Daoy (cell line): ENCODE measurements around the gene NTSR1. TPM values are rescaled to one million over a fixed set of nuclear protein-coding genes. Genes with fewer than 3 reads are reported as not detected.

Source experiments
- DNase-seq: peaks from one replicate; pipeline ENCODE4 v3.0.0-alpha.2; 2015; ENCODE audit warnings: low read depth
- total RNA-seq: library from RNA; depleted of rRNA; stranded (reverse); fragments of >200 nt; shearing (Covaris generic); gene quantifications from 2 replicates; pipeline ENCODE4 v1.2.3, GENCODE V29; 2014

The NTSR1 gene
- total RNA-seq, 1 experiment from 2014 or later: 0.17 TPM

DNA sequence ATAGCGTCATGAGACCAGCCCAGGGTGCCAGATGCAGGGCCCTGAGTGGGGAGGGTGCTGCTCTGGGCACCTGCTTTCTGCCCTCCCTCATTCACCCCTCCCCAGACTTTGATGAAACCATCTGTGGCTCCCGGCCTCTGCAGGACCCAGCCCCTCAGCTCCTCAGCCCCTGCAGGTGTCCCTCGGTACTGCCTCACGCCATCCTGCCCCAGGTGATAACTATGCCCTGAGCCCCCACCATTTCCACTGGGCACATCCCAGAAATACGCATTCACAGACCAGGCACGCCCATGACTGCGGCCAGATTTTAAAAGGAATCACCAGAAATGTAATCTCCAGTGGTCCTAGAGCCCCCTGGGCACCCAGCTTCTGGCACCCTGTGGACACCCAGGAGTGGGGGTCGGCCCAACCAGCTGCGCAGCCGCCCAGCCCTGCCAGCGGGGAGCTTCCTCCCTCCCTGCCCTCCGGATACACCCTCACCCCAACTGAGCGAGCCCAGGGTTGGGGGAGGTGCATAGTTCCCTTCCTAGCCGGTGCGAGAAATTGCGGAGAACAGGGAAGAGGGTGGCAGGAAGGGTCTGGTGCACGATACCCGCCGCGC lies 615 bp upstream of the NTSR1 start:
- DNase-seq: no peak

DNA sequence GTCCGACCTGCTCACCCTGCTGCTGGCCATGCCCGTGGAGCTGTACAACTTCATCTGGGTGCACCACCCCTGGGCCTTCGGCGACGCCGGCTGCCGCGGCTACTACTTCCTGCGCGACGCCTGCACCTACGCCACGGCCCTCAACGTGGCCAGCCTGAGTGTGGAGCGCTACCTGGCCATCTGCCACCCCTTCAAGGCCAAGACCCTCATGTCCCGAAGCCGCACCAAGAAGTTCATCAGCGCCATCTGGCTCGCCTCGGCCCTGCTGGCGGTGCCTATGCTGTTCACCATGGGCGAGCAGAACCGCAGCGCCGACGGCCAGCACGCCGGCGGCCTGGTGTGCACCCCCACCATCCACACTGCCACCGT lies 885 bp downstream of the NTSR1 start:
- no peak for DNase-seq

DNA sequence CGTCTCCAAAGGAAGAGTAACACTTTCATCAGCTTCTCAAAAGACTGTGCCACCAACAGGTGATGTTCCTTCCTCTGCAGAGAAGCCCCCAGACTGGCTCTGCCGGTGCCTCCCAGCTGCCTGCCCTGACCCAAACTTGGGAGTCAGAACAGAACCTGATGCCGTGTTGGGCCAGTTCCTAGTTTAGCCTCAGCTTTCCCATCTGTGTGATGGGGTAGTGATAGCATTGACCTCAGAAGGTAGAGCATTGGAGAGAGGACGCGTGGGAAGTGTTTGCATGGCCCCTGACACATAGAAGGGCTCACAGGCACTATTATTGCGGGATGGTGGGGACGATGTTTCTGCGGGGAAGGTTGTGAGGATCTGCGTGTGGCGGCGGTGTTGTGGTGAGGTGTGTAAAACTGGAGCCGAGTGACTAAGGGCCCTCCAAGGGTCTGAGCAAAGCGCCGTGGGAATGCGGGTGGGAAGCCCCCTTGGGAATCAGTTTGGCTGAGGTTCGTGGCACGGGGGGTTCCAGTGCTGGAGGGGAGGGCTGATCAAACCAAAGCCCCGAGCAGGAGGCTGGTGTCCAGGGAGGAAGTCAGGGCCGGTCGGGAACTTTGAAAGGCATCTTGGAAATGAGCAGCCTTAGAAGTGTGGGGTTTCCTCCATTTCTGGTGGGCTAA lies 1.7 kb downstream of the NTSR1 start:
- DNase-seq: no peak

- peak; percentile 71 for DNase-seq
Measured at GRCh38 chr20:62710886-62711702, 2.5 kb downstream of the NTSR1 start.

DNA sequence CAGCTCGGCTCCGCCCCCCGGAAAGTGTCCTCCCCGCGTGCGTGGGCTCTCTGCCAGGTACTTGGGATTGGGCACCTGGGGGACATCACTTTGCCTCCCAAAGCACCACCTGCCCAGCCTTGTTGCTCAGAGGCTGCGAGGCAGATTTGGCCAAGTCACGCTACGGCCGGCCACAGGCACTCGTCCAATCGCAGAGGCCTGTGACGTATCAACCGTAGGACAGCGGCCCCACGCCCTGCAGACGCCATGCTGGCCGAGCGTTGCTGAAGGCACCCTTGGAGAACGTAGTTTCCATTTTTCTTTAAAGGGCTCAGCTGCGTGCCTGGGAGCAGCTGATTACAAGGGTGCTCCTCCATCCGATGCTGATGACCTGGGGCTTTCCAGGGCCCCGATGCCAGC lies 3.1 kb downstream of the NTSR1 start:
- no peak for DNase-seq

DNA sequence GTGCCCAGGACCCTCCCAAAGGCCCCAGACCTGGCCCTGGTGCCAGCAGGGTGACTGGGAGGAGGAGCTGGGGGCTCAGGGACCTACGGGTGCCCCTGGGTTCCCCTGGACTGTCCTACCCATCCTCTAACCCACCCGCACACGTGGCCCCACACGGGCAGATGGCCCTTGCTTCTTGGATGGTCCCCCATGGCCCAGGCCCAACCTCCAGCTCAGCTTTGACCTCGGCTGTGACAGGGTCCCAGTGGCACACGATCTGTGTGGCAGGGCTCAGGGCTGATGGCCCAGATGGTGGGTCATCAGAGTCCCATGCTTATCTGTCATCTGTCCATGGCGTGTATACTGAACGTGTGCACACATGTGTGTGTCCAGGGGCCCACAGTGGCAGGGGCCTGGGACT lies 4.0 kb downstream of the NTSR1 start:
- no peak for DNase-seq

GRCh38 chr20:62714006-62714405 lies 5.4 kb downstream of the NTSR1 start:
- no peak for DNase-seq

- DNase-seq: no peak
Measured at GRCh38 chr20:62714799-62715198, 6.2 kb downstream of the NTSR1 start.

DNA sequence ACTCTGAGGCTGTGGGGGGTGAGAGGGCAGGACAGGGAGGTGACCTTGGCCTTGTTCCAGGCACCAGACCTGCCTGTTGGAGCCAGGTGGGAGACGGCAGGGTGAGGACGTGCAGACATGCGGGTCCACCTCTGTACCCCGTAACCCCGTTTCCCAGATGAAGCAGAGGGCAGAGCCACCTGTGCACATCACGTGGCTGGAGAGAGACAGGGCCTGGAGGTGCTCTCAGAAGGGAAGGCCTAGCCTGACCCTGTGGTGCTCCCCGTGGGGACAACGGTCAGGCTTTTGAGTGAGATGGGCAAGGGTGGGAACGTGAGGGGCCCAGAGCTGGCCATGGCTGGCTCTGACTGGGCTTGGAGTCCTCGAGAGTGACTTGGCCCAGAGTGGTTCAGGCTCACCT lies 6.6 kb downstream of the NTSR1 start:
- DNase-seq: no peak

GRCh38 chr20:62716198-62716940 lies 7.7 kb downstream of the NTSR1 start:
- DNase-seq: no peak

DNA sequence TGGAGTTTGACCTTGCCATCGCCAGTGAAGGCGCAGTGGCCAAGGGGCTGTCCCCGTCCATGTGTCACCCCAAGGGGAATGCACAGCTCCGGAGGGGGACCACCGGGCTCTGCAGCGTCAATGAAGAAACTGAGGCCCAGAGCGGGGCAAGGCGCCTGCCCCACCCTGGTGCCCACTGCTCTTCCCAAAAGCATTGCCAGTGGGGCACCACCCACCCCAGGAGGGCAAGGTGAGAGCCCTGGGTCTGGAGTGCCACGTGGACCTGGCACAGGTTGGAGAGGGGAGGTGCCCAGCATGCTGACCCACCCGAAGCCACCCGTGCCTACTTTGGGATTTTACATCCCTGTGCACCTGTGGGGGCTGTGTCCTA lies 8.3 kb downstream of the NTSR1 start:
- no peak for DNase-seq

DNA sequence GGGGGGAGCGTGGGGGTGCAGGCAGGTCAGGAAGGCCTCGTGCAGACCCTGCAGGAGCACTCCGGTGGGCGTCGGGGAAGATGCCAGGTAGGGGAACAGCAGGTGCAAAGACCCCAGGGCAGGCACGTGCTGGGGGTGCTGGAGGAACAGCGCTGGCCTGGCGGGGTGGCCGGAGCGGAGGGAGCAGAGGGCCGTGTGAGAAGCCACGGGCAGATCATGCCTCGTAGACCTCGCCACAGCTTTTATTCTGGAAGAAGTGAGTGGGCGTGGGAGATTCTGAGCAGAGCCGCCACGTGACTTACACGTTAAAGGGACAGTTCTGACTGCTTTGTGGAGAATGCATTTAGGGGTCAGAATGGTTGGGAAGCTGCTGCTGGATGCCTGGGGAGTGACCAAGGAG lies 9.3 kb downstream of the NTSR1 start:
- no peak for DNase-seq

- DNase-seq: no peak
Measured at GRCh38 chr20:62718546-62718945, 9.9 kb downstream of the NTSR1 start.

GRCh38 chr20:62719250-62719935 lies 10.8 kb downstream of the NTSR1 start:
- no peak for DNase-seq

- no peak for DNase-seq
Measured at GRCh38 chr20:62721511-62722370, 13.1 kb downstream of the NTSR1 start.

DNA sequence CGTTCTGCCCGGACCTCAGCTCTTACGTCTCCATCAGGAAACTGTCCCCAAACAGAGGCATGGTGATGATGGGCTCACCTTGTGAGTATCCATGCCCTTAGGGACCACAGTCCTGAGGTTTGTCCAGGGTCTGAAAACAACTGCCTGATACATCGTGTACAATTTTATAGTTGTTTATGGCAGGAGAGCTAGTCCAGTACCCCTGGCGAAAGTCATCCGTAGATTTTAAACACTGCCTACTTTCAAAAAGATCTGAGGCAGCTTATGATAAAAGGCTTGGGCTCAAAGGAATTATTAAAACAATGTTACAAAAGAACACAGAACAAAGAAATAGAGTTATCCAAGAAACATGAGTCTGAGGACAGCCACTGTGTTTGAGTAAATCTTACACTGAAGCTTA lies 14.0 kb downstream of the NTSR1 start:
- DNase-seq: no peak

DNA sequence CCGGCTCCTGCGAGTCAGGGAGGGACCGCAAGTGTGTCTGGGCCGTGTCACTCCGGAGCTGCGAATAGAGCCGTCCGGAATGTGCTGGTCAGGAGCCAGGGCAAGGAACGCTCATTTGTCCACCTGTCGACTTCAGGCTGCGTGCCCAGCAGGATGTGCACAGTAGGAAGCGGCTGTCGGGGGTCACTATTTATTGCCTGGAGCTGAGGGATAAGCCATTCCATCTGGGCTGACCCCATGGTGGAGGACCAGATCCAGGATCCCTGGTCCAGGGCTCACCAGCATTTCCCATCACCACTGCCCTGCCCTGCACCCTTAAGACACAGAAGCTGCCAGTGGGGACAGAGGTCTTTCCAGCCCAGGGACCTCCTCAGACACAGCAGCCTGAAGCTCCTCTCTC lies 14.7 kb downstream of the NTSR1 start:
- DNase-seq: no peak

GRCh38 chr20:62723768-62724450 lies 15.3 kb downstream of the NTSR1 start:
- DNase-seq: no peak

DNA sequence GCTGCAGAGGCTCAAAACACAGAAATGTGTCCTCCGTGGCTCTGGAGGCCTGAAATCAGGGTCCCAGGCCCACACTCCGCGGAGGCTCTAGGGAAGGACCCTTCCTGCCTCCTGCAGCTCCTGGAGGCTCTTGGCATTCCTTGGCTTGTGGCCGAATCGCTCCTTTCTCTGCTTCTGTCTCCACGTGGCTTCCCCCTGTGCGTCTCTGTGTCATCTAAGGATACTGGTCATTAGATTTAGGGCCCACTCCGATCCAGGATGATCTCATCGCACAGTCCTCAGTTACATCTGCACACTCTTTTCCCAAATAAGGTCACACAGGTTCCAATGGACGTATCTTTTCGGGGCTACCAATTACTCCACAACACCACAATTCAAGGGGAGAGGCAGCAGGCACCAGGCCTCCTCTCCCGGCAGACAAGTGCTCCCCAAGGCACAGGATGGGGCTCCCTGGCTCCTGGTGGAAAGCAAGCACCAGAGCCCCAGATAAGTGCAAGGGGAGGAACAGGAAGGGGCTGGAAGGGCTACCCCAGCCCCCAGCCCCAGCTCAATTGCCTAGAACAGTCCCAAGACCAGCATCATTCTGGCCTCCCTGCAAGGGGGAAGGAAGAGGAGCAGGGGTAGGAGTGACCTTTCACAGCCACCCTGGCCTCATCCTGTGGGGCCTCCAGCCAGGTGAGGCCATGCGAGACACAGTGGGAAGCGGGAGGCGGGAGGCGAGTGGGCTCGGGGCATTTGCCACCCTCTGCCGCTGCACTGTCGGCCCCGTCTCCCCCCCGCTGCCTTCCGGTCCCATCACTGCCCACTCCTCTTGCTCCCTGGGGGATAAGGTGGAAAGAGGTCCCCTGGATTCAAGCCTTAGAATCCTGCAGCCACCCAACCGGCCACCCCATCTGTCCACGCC lies 16.3 kb downstream of the NTSR1 start:
- no peak for DNase-seq
